Erythroblast (primary cell): Measurements from ENCODE around the gene MTG2.

Experiments
- GATA1 ChIP-seq: IDR thresholded peaks from 2 replicates; pipeline ENCODE4 v1.6.1; 2011; ENCODE audit warnings: low read depth, mild to moderate bottlenecking, control low read depth, low read length, moderate library complexity
- POLR2A ChIP-seq: IDR thresholded peaks from 2 replicates; pipeline ENCODE4 v1.6.1; 2011; ENCODE audit warnings: mild to moderate bottlenecking, low read length

DNA sequence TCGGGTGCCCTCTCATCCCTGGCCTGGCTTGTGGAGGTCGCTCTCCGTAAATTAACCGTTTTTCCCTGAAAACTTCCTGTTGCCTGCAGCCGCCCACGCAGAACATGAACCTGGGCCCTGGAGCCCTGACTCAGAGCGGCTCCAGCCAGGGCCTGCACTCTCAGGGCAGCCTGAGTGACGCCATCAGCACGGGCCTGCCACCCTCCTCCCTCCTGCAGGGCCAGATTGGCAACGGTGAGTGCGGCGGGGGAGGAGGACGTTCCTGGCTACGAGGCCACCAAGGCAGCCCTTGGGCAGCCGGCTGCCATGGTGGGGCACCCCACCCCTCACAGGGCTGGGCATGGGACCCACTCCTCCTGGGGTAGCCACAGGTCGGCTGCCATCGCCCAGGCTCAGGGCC lies 21.5 kb upstream of the MTG2 start:
- TF ChIP-seq POLR2A (no peak), GATA1 (no peak)
